Measurements from ENCODE around the gene DYNC1I1. TPM values are rescaled to one million over a fixed set of nuclear protein-coding genes. Genes with fewer than 3 reads are reported as not detected.

DYNC1I1 gene
- total and polyA plus RNA-seq, 2 experiments from 2014 or later: 20.6 to 24.4 TPM

GRCh38 chr7:95925236-95925635 lies 152.9 kb downstream of the DYNC1I1 start:
- H3K4me3 ChIP-seq: no peak overlapping the region
- TF ChIP-seq CTCF (IDR thresholded peaks at IDR 0.05; ENCODE audit: low read depth, low read length): no peak
- DNase-seq (ENCODE audit: low read depth in 1 of 2, low spot score in 1 of 2): no peak
- H3K9me3 ChIP-seq (ENCODE audit: low read depth): no peaks in the 10 kb centered on the region
- no peaks in the 10 kb centered on the region for H3K36me3 ChIP-seq
- no peak overlapping the region for H3K27ac ChIP-seq
- no peaks in the 10 kb centered on the region for H3K27me3 ChIP-seq
- no peaks in the 10 kb centered on the region for H3K4me1 ChIP-seq (ENCODE audit: low read depth)

- Histone ChIP-seq H3K36me3 (no peaks in the 10 kb centered on the region), H3K4me3 (no peak overlapping the region), H3K9me3 (ENCODE audit: low read depth) (no peaks in the 10 kb centered on the region), H3K4me1 (ENCODE audit: low read depth) (no peaks in the 10 kb centered on the region), H3K27ac (no peak overlapping the region), H3K27me3 (no peaks in the 10 kb centered on the region)
- DNase-seq (ENCODE audit: low read depth in 1 of 2, low spot score in 1 of 2): no peak
- TF ChIP-seq CTCF (IDR thresholded peaks at IDR 0.05; ENCODE audit: low read depth, low read length): no peak
Observed at GRCh38 chr7:95925971-95926370, 153.6 kb downstream of the DYNC1I1 start.

GRCh38 chr7:95927756-95928155 lies 155.4 kb downstream of the DYNC1I1 start:
- no peaks in the 10 kb centered on the region for H3K4me1 ChIP-seq (ENCODE audit: low read depth)
- H3K9me3 ChIP-seq (ENCODE audit: low read depth): no peaks in the 10 kb centered on the region
- H3K36me3 ChIP-seq: no peaks in the 10 kb centered on the region
- no peak overlapping the region for H3K4me3 ChIP-seq
- DNase-seq (ENCODE audit: low read depth in 1 of 2, low spot score in 1 of 2): no peak
- no peak for TF ChIP-seq CTCF (IDR thresholded peaks at IDR 0.05; ENCODE audit: low read depth, low read length)
- no peak overlapping the region for H3K27ac ChIP-seq
- H3K27me3 ChIP-seq: no peaks in the 10 kb centered on the region

GRCh38 chr7:95929710-95930280 lies 157.4 kb downstream of the DYNC1I1 start:
- Histone ChIP-seq H3K27ac (no peak overlapping the region), H3K36me3 (no peaks in the 10 kb centered on the region), H3K4me3 (no peak overlapping the region), H3K27me3 (no peaks in the 10 kb centered on the region), H3K9me3 (ENCODE audit: low read depth) (no peaks in the 10 kb centered on the region), H3K4me1 (ENCODE audit: low read depth) (no peaks in the 10 kb centered on the region)
- TF ChIP-seq CTCF (IDR thresholded peaks at IDR 0.05; ENCODE audit: low read depth, low read length): no peak
- DNase-seq (ENCODE audit: low read depth in 1 of 2, low spot score in 1 of 2): no peak

GRCh38 chr7:95931460-95932232 lies 159.3 kb downstream of the DYNC1I1 start:
- no peaks in the 10 kb centered on the region for H3K4me1 ChIP-seq (ENCODE audit: low read depth)
- no peak for DNase-seq (ENCODE audit: low read depth in 1 of 2, low spot score in 1 of 2)
- no peak overlapping the region for H3K27ac ChIP-seq
- no peak for TF ChIP-seq CTCF (IDR thresholded peaks at IDR 0.05; ENCODE audit: low read depth, low read length)
- H3K4me3 ChIP-seq: no peak overlapping the region
- H3K27me3 ChIP-seq: no peaks in the 10 kb centered on the region
- H3K36me3 ChIP-seq: no peaks in the 10 kb centered on the region
- no peaks in the 10 kb centered on the region for H3K9me3 ChIP-seq (ENCODE audit: low read depth)
